GM12874 (cell line): ENCODE measurements around the gene TNS1.

ENCODE experiments used
- CTCF ChIP-seq: IDR thresholded peaks from 2 replicates; pipeline ENCODE4 v1.5.1; 2011; ENCODE audit warnings: low read depth, mild to moderate bottlenecking, control low read depth, low read length, moderate library complexity; ENCODE audit not compliant: insufficient read depth

Gene TNS1

GRCh38 chr2:217901400-217901799 is 101.4 kb downstream of the TNS1 start:
- no peak for TF ChIP-seq CTCF

GRCh38 chr2:217900780-217901360 is 101.9 kb downstream of the TNS1 start:
- TF ChIP-seq CTCF = no peak

- no peak for TF ChIP-seq CTCF
Observed at GRCh38 chr2:217900010-217900779, 102.6 kb downstream of the TNS1 start.

GRCh38 chr2:217899231-217900009 is 103.4 kb downstream of the TNS1 start:
- peak; percentile 78 for TF ChIP-seq CTCF

GRCh38 chr2:217897816-217898806 is 104.7 kb downstream of the TNS1 start:
- no peak for TF ChIP-seq CTCF

- no peak for TF ChIP-seq CTCF
Observed at GRCh38 chr2:217897091-217897715, 105.6 kb downstream of the TNS1 start.
